ENCODE measurements around the gene SAP30BP.

The SAP30BP gene

DNA sequence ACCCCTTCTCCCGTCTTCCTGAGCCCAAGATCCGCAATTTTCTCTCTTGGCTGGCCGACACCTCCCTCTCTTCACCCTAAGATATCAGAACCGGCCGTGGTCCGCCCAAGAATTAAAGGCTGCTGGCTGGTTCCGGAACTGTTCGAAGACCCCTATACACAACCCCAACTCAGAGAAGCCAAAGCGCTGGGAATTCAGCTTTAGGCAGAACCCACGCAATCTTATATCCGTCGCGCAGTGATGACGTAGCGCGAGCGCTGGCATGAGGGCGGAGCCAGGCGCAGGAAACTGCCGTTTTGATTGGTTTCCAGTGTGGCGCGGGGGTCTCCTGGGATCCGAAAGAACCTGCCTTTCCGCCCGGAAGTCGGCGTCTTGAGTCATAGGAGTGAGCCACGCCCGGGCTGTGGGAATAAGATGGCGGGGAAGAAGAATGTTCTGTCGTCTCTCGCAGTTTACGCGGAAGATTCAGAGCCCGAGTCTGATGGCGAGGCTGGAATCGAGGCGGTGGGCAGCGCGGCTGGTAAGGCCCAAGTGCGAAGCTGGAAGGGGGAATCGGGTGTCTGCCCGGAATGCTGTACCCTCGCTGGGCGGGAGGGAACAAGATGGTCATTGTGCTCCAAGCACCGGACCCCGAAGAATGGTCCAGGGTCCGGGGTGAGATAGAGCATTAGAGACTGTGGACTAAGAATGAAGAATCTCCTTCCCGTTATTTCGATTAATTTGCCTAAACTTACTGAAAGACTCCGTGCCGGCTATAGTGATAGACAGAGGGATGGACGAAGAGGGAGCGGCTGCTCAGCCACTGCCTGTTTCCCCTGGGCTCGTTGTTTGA, at the start of gene SAP30BP, which contains the start of gene RECQL5:
SAP30BP (plus strand) TSS at position 380 of the 832 bp plus-strand sequence; CDS start at position 415, 35 bp downstream.
RECQL5 (minus strand) TSS at position 196 of the 832 bp plus-strand sequence. CDS start 597 bp downstream, outside the sequence.
- DNase-seq (ENCODE audit: low read depth), result peak; percentile 98
- H3K4me3 ChIP-seq (ENCODE audit: control insufficient read depth, low read depth, low read length), result peak within 1 kb of the TSS; percentile 99
- TF ChIP-seq, protein P1, sequence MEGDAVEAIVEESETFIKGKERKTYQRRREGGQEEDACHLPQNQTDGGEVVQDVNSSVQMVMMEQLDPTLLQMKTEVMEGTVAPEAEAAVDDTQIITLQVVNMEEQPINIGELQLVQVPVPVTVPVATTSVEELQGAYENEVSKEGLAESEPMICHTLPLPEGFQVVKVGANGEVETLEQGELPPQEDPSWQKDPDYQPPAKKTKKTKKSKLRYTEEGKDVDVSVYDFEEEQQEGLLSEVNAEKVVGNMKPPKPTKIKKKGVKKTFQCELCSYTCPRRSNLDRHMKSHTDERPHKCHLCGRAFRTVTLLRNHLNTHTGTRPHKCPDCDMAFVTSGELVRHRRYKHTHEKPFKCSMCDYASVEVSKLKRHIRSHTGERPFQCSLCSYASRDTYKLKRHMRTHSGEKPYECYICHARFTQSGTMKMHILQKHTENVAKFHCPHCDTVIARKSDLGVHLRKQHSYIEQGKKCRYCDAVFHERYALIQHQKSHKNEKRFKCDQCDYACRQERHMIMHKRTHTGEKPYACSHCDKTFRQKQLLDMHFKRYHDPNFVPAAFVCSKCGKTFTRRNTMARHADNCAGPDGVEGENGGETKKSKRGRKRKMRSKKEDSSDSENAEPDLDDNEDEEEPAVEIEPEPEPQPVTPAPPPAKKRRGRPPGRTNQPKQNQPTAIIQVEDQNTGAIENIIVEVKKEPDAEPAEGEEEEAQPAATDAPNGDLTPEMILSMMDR (conservative IDR thresholded peaks at IDR 0.05; ENCODE audit: control insufficient read depth, insufficient read depth, low read depth, low read length), result no peak

DNA sequence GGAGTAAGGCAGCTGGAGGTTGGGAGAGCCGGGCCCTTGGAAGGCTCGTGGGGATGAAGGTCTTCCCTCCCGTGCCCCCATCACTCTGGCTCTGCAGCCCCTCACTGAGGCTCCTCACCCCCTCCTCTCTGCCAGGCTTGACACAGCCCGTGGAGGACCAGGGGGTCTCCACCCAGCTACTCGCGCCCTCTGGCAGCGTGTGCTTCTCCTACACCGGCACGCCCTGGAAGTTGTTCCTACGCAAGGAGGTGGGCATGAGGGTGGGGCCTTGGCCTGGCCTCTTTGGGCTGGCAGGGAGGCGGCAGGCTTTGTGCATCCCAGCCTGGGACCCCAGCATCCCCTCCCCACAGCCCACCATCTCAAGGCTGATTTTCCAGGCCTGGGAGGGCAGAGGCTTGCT, 49.5 kb upstream of the SAP30BP start:
- no peak for DNase-seq (ENCODE audit: low read depth)
- H3K4me3 ChIP-seq (ENCODE audit: control insufficient read depth, low read depth, low read length), result no peak overlapping the region
- TF ChIP-seq, protein P1 (conservative IDR thresholded peaks at IDR 0.05; ENCODE audit: control insufficient read depth, insufficient read depth, low read depth, low read length), result no peak

DNA sequence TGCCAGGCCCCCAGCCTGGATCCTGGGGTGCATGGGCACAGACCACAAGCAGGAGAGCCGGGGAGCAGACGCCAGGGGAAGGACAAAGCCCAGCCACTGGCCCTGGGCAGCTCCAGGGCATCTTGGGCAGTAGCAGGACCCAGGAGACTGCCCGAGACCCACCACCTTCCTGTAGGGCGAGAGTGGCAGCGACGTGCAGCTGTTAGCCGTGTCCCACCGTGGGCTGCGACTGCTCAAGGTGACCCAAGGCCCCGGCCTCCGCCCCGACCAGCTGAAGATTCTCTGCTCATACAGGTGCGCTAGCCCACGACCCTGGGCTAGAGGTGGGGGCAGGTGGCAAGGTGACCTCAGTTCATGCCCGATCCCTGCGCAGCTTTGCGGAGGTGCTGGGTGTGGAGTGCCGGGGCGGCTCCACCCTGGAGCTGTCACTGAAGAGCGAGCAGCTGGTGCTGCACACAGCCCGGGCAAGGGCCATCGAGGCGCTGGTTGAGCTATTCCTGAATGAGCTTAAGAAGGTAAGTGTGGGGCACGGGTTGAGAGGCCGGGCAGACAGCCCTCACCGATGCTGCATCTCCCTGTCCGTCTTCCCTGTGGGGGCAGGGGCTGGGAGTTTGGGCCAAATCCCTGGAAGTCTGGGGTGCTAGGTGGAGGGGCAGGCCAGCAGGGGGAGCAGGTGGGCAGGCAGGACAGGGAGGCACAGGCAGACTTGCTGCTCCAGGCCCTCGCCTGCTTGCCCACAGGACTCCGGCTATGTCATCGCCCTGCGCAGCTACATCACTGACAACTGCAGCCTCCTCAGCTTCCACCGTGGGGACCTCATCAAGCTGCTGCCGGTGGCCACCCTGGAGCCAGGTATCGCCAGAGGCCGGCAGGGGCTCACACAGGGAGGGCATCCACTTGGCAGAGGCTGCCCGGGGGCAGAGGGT, 47.4 kb upstream of the SAP30BP start:
- H3K4me3 ChIP-seq (ENCODE audit: control insufficient read depth, low read depth, low read length), result no peak overlapping the region
- TF ChIP-seq, protein P1 (conservative IDR thresholded peaks at IDR 0.05; ENCODE audit: control insufficient read depth, insufficient read depth, low read depth, low read length), result peak; percentile 46
- peak; percentile 22 for DNase-seq (ENCODE audit: low read depth)

DNA sequence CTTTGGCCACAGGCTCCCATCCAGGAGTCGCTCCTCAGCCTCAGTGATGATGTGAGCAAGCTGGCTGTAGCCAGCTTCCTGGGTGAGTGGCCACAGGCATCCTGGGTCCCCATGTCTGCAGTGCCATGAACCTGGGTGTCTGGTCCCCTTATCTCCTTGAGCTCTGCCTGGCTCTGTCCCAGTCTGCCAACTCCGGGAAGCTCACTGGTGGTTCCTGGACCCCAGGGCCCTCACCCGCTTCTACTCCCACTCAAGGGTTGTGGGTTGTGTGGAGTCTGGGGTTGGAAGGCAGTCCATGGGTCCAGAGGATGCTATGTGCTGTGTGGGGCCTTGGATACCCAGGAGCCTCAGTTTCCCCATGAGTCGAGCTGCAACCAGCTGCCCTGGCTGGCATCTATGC, 45.6 kb upstream of the SAP30BP start:
- no peak for DNase-seq (ENCODE audit: low read depth)
- H3K4me3 ChIP-seq (ENCODE audit: control insufficient read depth, low read depth, low read length), result no peak overlapping the region
- TF ChIP-seq, protein P1 (conservative IDR thresholded peaks at IDR 0.05; ENCODE audit: control insufficient read depth, insufficient read depth, low read depth, low read length), result no peak

DNA sequence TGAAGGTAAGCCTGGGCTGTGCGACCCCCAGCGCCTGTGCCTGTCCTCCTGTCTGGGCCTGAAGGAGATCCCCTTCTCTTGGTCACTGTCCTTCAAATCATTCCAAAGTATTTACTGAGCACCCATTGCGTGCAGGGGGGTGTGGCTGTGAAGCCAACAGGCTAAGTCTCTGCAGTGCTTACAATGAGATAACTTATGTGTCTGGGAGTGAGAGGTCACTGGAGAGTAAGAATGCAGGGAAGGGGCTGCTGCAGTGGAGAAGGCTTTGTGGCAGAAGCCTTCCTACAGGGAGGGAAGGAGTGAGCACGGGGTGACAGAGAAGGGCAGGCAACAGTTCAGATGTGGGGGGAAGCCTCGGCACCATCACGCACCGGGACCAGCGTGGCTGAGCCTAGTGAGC, 45.1 kb upstream of the SAP30BP start:
- no peak for DNase-seq (ENCODE audit: low read depth)
- TF ChIP-seq, protein P1 (conservative IDR thresholded peaks at IDR 0.05; ENCODE audit: control insufficient read depth, insufficient read depth, low read depth, low read length), result no peak
- H3K4me3 ChIP-seq (ENCODE audit: control insufficient read depth, low read depth, low read length), result no peak overlapping the region

DNA sequence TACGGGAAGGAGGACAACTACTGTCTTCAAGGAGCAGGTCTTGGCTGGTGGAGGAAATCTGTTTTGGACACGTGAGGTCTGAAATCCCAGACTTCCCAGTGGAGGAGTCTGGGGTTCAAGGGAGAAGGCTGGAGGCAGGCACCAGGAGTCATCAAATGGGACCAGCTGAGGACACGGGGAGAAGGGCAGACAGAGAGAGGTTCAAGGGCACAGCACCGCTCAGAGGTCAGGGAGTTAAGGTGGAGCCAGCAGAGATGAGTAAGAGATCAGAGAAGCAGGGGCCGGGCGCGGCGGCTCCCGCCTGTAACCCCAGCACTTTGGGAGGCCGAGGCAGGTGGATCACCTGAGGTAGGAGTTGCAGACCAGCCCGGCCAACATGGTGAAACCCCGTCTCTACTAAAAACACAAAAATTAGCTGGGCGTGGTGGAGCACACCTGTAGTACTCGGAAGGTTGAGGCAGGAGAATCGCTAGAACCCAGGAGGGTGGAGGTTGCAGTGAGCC, 44.3 kb upstream of the SAP30BP start:
- no peak overlapping the region for H3K4me3 ChIP-seq (ENCODE audit: control insufficient read depth, low read depth, low read length)
- TF ChIP-seq, protein P1 (conservative IDR thresholded peaks at IDR 0.05; ENCODE audit: control insufficient read depth, insufficient read depth, low read depth, low read length), result no peak
- no peak for DNase-seq (ENCODE audit: low read depth)

Data from fibroblast of mammary gland (primary cell).